NCI-H1105 (cell line): ENCODE measurements around the gene TNRC6B.
"Not testable (repeated sequence)": the region's sequence is repeated elsewhere in the genome, so short reads cannot be mapped to it uniquely, and the experiment has no call there.

Experiments
- DNase-seq: peaks from one replicate; lab custom pipeline; 2025; lab: John Stamatoyannopoulos, UW

TNRC6B gene

GRCh38 chr22:40289991-40290459 lies 112.3 kb downstream of the TNRC6B start:
- DNase-seq: no peak

- DNase-seq: no peak
Measured at GRCh38 chr22:40290516-40290915, 112.8 kb downstream of the TNRC6B start.

DNA sequence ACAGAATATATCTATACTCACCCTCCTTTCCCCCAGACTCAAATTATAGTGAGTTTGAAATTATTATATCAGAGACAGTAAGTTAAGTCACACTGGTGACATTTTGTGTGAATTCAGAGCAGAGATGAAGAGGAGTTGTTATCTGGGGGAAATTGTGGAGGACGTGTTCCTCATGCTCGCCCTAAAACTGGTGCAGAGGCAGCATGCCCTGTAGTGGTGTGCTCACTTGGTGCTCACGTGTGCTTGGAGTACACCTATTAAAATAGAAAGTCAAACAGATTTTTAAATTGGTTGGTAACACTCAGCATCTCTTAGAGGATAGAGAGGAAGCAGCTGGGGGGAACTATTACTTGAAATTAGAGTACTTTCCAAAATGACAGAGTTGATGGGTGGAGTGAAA lies 117.0 kb downstream of the TNRC6B start:
- no peak for DNase-seq

DNA sequence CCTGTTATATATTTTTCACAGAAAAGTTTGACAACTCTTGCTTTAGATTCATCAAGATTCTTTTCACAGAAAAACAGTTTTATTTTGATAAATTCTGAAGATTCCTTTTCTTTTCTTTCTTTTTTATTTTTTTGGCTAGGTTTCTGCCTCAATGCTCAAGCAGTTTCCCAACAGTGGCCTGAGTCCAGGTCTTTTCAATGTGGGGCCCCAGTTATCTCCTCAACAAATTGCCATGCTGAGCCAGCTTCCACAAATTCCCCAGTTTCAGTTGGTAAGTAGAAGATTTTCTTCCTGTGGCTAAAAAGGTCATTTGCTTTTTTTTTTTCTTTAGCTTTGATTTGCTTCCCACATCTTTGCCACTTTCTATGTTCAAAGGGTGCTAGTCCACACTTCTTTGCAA lies 122.6 kb downstream of the TNRC6B start:
- DNase-seq: no peak

DNA sequence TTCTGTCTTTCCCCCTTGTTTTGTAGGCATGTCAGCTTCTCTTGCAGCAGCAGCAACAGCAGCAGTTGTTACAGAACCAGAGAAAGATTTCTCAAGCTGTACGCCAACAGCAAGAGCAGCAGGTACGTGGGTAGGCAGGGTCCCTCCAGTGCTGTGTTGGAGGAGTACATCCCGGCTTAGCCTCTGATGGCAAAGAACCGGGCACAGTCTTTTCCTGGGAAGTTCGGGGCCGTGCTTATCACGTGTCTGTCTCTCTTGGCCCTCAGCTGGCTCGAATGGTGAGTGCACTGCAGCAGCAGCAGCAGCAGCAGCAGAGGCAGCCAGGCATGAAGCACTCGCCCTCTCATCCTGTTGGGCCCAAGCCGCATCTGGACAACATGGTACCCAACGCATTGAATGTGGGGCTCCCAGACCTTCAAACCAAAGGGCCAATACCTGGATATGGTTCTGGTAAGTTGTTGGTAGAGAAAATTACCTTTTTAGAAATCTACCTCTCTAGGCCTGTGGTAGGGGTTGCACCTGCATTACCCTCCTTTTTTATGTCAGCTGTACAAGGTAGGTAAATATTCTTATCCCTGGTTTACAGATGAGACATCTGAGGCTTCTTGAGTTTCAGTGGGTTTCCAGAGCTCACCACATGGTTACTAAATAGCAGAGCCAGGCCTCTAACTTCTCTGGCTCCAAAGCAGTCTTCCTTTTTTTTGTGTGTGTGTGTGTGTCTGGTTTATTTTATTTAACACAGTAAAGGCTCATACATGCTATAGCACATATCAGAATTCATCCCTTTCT lies 123.4 kb downstream of the TNRC6B start:
- no peak for DNase-seq

- DNase-seq: no peak
Measured at GRCh38 chr22:40302149-40302548, 124.4 kb downstream of the TNRC6B start.

- no peak for DNase-seq
Measured at GRCh38 chr22:40305625-40306024, 127.9 kb downstream of the TNRC6B start.

GRCh38 chr22:40308999-40309573 lies 131.4 kb downstream of the TNRC6B start:
- DNase-seq: no peak

DNA sequence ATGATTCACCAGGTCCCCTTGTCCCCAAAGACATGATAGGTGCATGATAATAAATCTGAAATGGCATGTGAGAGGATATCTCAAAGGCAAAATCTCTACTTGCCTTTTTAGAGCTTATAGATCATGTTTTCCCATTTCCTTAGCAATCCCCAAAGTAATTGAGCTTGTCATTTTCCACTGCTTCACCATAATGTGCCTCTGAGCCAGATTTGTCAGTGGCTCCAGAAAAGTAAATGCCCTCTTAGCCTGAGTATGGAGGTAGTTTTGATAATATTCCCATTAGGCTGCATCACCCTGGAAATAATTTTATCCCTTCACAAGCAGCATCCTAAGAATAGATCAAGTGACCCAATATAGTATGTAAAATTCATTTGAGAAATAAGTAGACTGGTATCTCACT lies 131.9 kb downstream of the TNRC6B start:
- DNase-seq: no peak

DNA sequence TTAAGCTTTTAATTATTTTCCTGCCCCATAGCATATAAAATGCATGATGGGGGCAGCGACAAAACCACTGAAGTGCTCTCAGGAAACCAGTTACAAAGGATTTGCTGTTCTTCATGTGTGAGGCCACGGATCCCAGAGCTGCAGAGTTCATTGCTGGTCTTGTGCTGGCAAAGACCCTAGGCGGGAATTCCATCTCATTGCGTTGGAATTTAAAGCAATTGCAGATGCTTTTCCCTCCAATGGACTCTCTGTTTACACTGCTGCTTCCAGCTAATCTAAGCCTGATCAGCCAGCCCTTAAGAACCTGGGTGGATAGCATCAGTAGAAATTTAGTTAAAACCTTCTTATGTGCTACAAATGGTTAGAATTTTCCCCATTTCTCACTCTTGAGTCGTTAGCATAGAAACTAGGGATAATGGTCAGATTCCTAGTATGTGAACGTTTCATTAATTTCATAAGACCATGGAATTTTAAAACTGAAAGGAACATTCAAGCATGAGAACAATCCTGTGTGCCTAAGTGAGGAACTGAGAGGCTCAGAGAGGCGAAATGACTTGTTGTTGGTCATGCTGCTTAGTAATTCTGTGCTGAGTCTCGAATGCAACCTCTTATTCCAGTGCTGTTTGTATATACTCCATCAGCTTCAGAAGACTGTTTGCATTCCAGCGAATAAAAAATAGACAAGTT lies 132.5 kb downstream of the TNRC6B start:
- DNase-seq: no peak

DNA sequence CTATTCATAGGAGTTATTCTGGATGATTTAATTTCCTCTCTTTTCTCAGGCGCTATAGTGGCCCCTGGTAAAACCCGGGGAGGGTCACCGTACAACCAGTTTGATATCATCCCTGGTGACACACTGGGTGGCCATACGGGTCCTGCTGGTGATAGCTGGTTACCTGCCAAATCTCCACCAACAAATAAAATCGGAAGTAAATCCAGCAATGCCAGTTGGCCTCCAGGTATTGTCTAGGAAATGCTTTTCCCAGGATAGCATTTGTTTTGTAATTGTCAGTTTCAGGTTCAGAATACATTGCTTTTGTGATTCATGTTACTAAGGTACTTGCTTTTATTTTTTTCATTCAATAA lies 133.0 kb downstream of the TNRC6B start:
- no peak for DNase-seq

- not testable (repeated sequence) for DNase-seq
Measured at GRCh38 chr22:40311646-40312045, 133.9 kb downstream of the TNRC6B start.

- DNase-seq: no peak
Measured at GRCh38 chr22:40312050-40312449, 134.3 kb downstream of the TNRC6B start.

DNA sequence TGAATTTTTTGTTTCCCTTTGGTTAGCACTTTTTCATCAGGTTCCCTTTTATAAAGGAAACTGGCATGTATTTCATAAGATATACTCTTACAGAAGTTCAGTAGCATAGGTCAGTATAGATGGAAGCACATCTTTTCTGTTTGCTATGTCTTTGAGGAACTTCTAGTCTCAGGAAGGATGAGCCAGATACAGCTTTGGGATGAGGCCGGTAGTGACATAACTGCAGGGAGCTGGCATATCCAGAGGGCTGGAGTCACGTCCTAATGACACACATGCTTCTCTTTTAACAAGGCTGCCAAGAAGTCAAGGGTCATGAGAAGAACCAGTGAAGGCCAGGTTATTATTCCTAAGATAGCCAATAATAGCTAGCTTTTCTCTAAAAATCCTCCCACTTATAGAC lies 135.3 kb downstream of the TNRC6B start:
- DNase-seq: no peak

DNA sequence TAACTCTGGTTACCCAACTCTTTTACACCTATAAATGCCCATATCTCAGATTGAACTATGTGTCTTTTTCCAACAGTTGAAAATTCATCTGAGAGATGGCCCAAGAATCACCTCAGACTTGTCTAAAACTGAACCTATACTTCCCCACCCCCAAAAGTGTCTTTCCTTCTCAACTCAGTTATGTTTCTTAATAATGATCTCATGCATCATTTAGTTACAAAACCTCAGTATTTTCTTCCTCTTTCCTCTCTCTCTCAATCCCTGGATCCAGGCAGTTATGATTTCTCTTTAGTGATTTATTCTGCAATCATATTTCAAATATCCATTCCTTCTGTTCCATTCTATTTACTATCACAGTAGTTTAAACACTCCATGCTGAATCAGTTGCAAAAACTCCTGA lies 136.3 kb downstream of the TNRC6B start:
- DNase-seq: no peak

GRCh38 chr22:40320687-40321086 lies 143.0 kb downstream of the TNRC6B start:
- DNase-seq: no peak

DNA sequence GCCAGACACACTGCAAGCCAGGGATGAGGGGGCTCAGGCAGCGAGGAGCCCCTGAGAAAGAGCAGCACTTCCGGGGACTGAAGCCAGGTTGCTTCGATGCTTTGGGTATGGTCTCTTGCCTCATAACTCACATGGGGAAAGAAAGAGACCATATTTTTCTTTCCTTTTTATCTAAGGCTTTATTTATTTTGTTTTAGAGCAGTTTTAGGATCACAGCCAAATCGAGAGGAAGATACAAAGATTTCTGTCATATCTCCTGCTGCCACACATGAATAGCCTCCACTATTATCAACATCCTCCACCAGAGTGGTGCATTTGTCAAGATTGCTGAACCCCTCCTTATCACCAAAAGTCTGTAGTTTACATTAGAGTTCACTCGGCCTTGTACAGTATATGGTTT lies 144.3 kb downstream of the TNRC6B start:
- no peak for DNase-seq

GRCh38 chr22:40322818-40323447 lies 145.2 kb downstream of the TNRC6B start:
- DNase-seq: no peak

DNA sequence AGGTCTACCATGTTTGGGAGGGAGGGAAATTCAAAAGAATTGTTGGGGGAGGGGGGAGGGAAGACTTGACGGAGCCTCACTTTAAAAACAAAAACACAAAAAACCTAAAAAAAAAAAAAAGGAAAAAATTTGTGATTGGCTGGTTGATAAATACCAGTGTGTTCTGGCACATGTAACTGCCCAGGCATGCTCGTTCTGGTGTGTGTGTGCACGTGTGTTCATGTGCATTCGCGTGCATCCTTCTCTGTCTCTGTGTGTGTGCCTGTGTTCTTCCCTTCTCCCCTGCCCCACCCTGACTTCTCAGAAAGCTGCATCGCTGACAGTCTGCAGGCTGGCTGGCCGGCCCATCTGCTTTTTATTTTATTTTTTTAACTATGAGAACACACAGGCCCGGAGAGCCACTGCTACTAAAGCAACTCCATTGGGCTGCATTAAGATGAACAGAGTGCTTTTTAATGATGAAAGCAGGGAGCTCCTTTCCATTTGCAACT lies 146.0 kb downstream of the TNRC6B start:
- DNase-seq: no peak

GRCh38 chr22:40324468-40325305 lies 147.0 kb downstream of the TNRC6B start:
- no peak for DNase-seq

GRCh38 chr22:40325315-40325714 lies 147.6 kb downstream of the TNRC6B start:
- no peak for DNase-seq
